PC-9 (cell line): ENCODE results near the gene SH3RF3. TPM values are rescaled to one million over a fixed set of nuclear protein-coding genes. Genes with fewer than 3 reads are reported as not detected.
A peak's percentile ranks its signal among the peaks of the same experiment; 100 is the strongest.

Source experiments
- BruUV-seq: library from RNA; stranded (reverse); fragments of 400-500 nt; replicated peaks from 2 replicates; lab custom pipeline; 2021; lab: Mats Ljungman, UMichigan
- CTCF ChIA-PET: fragments of 300-600 bp; sonication (Branson Sonifier 250); formaldehyde crosslinking; loops from one replicate; lab custom pipeline; 2022; ENCODE audit warnings: antibody characterized with exemption; lab: Charles Lee
- POLR2A ChIA-PET: fragments of 300-600 bp; sonication (Branson Sonifier 250); formaldehyde crosslinking; loops from one replicate; lab custom pipeline; 2022; ENCODE audit warnings: antibody characterized with exemption; ENCODE audit not compliant: unreplicated experiment; lab: Charles Lee
- DNase-seq, 2 experiments: peaks; one replicate each; pipeline versions ENCODE4 v3.0.0 to v3.0.0-alpha.2; 2015 to 2022; ENCODE audit warnings: mixed read lengths in 1 of 2
- H2AFZ ChIP-seq: fragments of 200-600 bp; sonication (generic); 2 replicates; pipeline ENCODE4 v1.8.1; 2017; ENCODE audit warnings: antibody characterized with exemption
- H3F3A ChIP-seq: fragments of 200-600 bp; sonication (generic); 2 replicates; pipeline ENCODE4 v1.8.1; 2017; ENCODE audit warnings: antibody characterized with exemption, mild to moderate bottlenecking, low read depth; ENCODE audit not compliant: insufficient read depth
- H3K27ac ChIP-seq: fragments of 200-600 bp; sonication (generic); 2 replicates; pipeline ENCODE4 v1.6.1; 2016; ENCODE audit warnings: mixed run types
- H3K27me3 ChIP-seq: fragments of 200-600 bp; sonication (generic); 2 replicates; pipeline ENCODE4 v1.6.1; 2016; ENCODE audit warnings: low read depth, mixed run types; ENCODE audit not compliant: insufficient read depth
- H3K36me3 ChIP-seq: fragments of 200-600 bp; sonication (generic); 2 replicates; pipeline ENCODE4 v1.6.1; 2016; ENCODE audit warnings: low read depth, mixed run types
- H3K4me1 ChIP-seq: fragments of 200-600 bp; sonication (generic); replicated peaks from 2 replicates; pipeline ENCODE4 v1.6.1; 2016; ENCODE audit warnings: mixed run types; ENCODE audit not compliant: insufficient read depth
- H3K4me2 ChIP-seq: fragments of 200-600 bp; sonication (generic); 2 replicates; pipeline ENCODE4 v1.6.1; 2017; ENCODE audit warnings: mixed run types
- H3K4me3 ChIP-seq: fragments of 200-600 bp; sonication (generic); 2 replicates; pipeline ENCODE4 v1.6.1; 2016; ENCODE audit warnings: mixed run types
- H3K79me2 ChIP-seq: fragments of 200-600 bp; sonication (generic); 2 replicates; pipeline ENCODE4 v1.6.1; 2017; ENCODE audit warnings: low read depth, mixed run types
- H3K9me2 ChIP-seq: fragments of 200-600 bp; sonication (generic); 2 replicates; pipeline ENCODE4 v1.8.1; 2017; ENCODE audit warnings: mild to moderate bottlenecking; ENCODE audit not compliant: insufficient read depth
- H3K9me3 ChIP-seq: fragments of 200-600 bp; sonication (generic); 2 replicates; pipeline ENCODE4 v1.8.1; 2016; ENCODE audit warnings: low read depth; ENCODE audit not compliant: insufficient read depth
- H4K20me1 ChIP-seq: fragments of 200-600 bp; sonication (generic); 2 replicates; pipeline ENCODE4 v1.8.1; 2017; ENCODE audit not compliant: insufficient read depth
- EZH2 ChIP-seq: fragments of 200-600 bp; sonication (generic); IDR thresholded peaks from 2 replicates; pipeline ENCODE4 v1.8.0; 2017; ENCODE audit warnings: antibody characterized with exemption, low read depth
- intact Hi-C: fragments of 100-400 bp; cut with micrococcal nuclease; formaldehyde crosslinking; loops from one replicate; pipeline ENCODE4 v1.10.0; 2022; ENCODE audit not compliant: unreplicated experiment
- total RNA-seq: library from RNA; stranded (reverse); gene quantifications from 2 replicates; pipeline ENCODE4 v1.2.3, GENCODE V29; 2021
- TF ChIP-seq, protein P1 (sequence below): fragments of 200-600 bp; sonication (generic); conservative IDR thresholded peaks from 2 replicates; pipeline ENCODE4 v1.6.1; 2017; ENCODE audit warnings: mixed run types, antibody characterized with exemption, mild to moderate bottlenecking, moderate library complexity

SH3RF3 gene
- total RNA-seq, 1 experiment from 2014 or later: 6.1 TPM

DNA sequence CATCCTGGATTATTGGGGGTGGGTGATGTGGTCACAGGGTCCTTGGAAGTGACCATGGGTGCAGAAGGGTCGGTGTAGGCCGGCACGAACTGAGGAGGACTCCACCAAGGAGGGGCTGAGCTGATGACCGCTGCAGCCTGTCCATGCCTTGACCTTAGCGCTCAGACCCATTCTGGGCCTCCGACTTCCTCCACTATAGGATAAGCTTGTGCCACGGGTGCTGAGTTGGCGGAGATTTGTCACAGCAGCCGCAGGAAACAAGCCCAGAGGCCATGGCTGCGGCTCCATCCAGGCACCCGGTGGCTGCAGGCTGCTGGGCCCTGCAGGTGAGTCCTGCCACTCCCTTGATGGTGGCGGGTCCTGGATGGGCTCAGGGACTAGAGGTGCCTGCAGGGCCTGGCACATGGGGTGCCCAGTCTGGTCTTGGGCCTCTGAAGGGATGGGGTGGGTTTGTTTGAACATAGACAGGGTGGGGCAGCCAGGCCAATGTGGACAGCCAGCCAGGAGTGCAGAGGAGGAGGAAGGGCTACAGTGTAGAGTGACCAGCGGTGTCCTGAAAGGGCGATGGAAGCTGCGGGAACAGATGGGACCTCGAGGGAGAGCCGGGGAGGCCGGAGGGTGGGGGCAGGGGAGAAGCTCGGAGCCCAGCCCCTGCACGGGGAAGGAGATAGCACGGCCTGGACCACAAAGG is 400.0 kb downstream of the SH3RF3 start:
- DNase-seq: no peak
- H2AFZ ChIP-seq: no peak overlapping the region
- no peaks in the 10 kb centered on the region for H3K36me3 ChIP-seq
- H3K9me3 ChIP-seq: no peaks in the 10 kb centered on the region
- H3K27me3 ChIP-seq: no peaks in the 10 kb centered on the region
- intact Hi-C loops: no loop called here
- POLR2A ChIA-PET: no interaction called here
- no peak overlapping the region for H3K27ac ChIP-seq
- no peaks in the 10 kb centered on the region for H3K9me2 ChIP-seq
- no peak for TF ChIP-seq EZH2
- H3F3A ChIP-seq: no peaks in the 10 kb centered on the region
- BruUV-seq: no TSS peak
- H3K4me1 ChIP-seq: no peaks in the 10 kb centered on the region
- no peaks in the 10 kb centered on the region for H3K79me2 ChIP-seq
- no peak overlapping the region for H3K4me3 ChIP-seq
- no peaks in the 10 kb centered on the region for H4K20me1 ChIP-seq
- H3K4me2 ChIP-seq: no peak overlapping the region
- CTCF ChIA-PET: no interaction called here

DNA sequence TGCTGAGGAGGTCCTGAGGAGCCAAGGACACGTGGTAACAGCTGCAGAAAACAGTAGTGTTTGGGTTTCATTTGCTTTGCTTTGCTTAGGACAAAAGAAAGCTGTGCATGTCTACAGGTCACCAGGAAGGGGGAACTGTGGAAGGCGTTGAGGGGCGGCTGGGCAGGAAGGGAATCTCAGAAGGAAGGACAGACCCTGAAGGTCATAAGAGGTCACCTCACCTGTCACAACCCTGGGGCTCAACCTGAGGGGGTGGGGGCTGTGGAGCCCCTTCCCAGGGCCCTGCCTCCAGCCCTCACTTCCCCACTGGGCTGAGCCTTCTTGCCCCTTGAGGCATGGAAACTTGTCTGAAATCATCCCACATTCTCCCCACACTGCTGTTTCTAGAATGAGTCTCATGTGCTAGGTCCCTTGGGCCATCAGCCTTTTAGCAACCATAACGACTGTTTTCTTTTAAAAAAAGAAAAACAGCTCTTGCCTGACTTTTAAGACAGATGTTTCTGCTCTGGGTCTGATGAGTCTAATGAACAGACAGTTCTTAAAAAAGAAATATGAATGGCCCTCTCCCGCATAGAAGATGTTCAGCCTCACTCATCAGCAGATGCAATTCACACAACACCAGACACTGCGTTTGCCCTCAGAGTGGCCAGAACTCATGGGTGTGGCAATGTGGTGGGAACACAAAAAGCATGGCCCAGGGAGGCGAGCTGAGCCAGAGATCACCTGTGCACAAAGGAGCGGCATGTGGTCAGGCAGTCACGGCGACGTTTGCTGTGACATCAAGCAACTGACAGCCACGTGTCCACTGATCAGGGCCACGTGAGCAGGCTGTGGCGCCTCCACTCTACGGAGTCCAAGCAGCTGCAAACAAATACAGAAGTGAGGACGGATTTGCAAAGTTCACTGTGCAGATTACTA is 400.8 kb downstream of the SH3RF3 start:
- ChIA-PET CTCF (no interaction called here), POLR2A (no interaction called here)
- Histone ChIP-seq H3K4me3 (no peak overlapping the region), H3K4me2 (no peak overlapping the region), H3K9me3 (no peaks in the 10 kb centered on the region; the same call in 1 of the 2 replicates), H3K36me3 (no peaks in the 10 kb centered on the region), H3K4me1 (no peaks in the 10 kb centered on the region), H4K20me1 (no peaks in the 10 kb centered on the region), H3K27ac (no peak overlapping the region), H3K9me2 (no peaks in the 10 kb centered on the region), H3K79me2 (no peaks in the 10 kb centered on the region), H3F3A (no peaks in the 10 kb centered on the region), H3K27me3 (no peaks in the 10 kb centered on the region), H2AFZ (no peak overlapping the region)
- no peak for DNase-seq
- BruUV-seq: no TSS peak
- TF ChIP-seq, protein P1, sequence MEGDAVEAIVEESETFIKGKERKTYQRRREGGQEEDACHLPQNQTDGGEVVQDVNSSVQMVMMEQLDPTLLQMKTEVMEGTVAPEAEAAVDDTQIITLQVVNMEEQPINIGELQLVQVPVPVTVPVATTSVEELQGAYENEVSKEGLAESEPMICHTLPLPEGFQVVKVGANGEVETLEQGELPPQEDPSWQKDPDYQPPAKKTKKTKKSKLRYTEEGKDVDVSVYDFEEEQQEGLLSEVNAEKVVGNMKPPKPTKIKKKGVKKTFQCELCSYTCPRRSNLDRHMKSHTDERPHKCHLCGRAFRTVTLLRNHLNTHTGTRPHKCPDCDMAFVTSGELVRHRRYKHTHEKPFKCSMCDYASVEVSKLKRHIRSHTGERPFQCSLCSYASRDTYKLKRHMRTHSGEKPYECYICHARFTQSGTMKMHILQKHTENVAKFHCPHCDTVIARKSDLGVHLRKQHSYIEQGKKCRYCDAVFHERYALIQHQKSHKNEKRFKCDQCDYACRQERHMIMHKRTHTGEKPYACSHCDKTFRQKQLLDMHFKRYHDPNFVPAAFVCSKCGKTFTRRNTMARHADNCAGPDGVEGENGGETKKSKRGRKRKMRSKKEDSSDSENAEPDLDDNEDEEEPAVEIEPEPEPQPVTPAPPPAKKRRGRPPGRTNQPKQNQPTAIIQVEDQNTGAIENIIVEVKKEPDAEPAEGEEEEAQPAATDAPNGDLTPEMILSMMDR: no peak
- no peak for TF ChIP-seq EZH2
- intact Hi-C loops: no loop called here

DNA sequence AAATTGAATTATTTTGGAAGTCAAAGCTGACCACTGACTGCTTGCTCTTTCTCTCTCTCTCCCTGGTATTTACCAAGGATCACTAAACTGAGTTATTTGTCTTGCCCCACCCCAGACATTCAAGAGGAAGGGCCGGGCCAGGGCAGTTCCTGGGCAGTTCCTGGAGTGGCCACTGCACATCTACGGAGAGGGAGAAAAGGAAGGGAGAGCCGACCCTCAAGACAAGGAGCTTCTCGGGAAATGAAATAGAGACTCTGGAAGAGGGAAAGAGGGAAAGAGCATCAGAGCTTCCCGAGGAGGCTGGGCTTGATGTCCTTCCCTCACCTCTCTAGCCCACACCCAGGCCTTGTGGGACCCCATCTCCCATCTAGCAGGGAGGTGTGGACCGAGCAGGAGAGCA is 401.7 kb downstream of the SH3RF3 start:
- BruUV-seq: no TSS peak
- H3K4me2 ChIP-seq: 0 out of 2 replicates have a peak overlapping the region, but pooled peaks have one; percentile 5
- no peak for DNase-seq
- H4K20me1 ChIP-seq: no peaks in the 10 kb centered on the region
- no peaks in the 10 kb centered on the region for H3K36me3 ChIP-seq
- POLR2A ChIA-PET: no interaction called here
- no peak overlapping the region for H2AFZ ChIP-seq
- no peaks in the 10 kb centered on the region for H3K4me1 ChIP-seq
- H3F3A ChIP-seq: no peaks in the 10 kb centered on the region
- H3K9me3 ChIP-seq: no peaks in the 10 kb centered on the region; the same call in 1 of the 2 replicates
- no peak for TF ChIP-seq EZH2
- TF ChIP-seq, protein P1: no peak; the same call in 1 of the 2 replicates
- CTCF ChIA-PET: no interaction called here
- no peak overlapping the region for H3K27ac ChIP-seq
- no peaks in the 10 kb centered on the region for H3K27me3 ChIP-seq
- H3K79me2 ChIP-seq: no peaks in the 10 kb centered on the region
- intact Hi-C loops: no loop called here
- H3K4me3 ChIP-seq: no peak overlapping the region
- no peaks in the 10 kb centered on the region for H3K9me2 ChIP-seq
